ENCODE results near the gene ITPKA.

Gene ITPKA

DNA sequence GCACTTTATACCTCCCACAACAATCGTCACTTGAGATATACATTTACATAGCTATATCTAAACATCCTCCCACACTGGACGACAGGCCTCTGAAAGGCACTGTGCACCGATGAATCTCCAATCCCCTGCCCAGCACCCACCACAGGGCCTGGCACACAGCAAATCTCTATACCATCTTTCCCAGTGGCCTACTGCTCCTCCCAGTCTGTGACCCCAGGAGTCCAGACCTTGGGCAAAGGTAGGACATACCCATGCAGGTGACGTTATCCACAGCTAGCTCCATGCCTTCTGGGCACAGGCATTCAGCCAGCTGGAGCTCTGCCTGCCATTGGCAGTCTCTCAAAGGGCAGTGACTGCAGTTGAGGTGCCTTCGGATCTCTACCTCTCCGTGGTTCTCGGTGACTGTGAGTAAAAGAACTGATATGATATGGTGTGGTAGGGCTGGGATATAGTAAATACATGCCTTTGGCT lies 14.2 kb downstream of the ITPKA start:
- no peaks in the 10 kb centered on the region for H3K9me3 Mint-ChIP-seq
- H3K27me3 Mint-ChIP-seq = peaks cover 18 to 42% of the 10 kb centered on the region in 2 donors
- no peak overlapping the region for H3K4me3 Mint-ChIP-seq
- H3K27ac Mint-ChIP-seq = no peak overlapping the region
- peaks cover 16 to 19% of the 10 kb centered on the region in 2 donors for H3K4me1 Mint-ChIP-seq
- no peaks in the 10 kb centered on the region for H3K36me3 Mint-ChIP-seq
- no peak for ATAC-seq (replicated peaks)
- DNase-seq = no peak

DNA sequence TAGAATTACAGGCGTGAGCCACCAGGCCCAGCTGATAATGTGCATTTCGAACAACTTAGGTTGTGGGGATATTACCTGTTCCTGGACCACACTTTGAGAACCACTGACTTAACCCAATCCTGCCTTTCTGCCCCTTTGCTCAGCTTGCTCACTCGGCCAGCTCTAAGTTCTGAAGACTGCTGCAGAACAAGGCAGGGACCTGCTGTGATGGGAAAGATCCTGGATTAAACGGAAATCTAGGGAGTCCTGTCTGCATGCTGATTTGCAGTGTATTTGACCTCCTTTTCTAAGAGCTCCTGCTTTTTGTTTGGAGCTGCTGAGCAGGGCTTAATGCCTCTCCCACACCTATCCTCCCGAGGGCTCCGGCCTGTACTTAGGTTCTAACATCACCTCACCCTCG lies 17.1 kb downstream of the ITPKA start:
- no peak for ATAC-seq (replicated peaks)
- Mint-ChIP-seq H3K36me3 (peaks cover 0 to under 1% of the 10 kb centered on the region in 2 donors), H3K4me3 (no peak overlapping the region), H3K4me1 (peaks cover 20 to 24% of the 10 kb centered on the region in 2 donors), H3K27me3 (peaks cover 11 to 38% of the 10 kb centered on the region in 2 donors), H3K27ac (no peak overlapping the region), H3K9me3 (no peaks in the 10 kb centered on the region)
- no peak for DNase-seq

DNA sequence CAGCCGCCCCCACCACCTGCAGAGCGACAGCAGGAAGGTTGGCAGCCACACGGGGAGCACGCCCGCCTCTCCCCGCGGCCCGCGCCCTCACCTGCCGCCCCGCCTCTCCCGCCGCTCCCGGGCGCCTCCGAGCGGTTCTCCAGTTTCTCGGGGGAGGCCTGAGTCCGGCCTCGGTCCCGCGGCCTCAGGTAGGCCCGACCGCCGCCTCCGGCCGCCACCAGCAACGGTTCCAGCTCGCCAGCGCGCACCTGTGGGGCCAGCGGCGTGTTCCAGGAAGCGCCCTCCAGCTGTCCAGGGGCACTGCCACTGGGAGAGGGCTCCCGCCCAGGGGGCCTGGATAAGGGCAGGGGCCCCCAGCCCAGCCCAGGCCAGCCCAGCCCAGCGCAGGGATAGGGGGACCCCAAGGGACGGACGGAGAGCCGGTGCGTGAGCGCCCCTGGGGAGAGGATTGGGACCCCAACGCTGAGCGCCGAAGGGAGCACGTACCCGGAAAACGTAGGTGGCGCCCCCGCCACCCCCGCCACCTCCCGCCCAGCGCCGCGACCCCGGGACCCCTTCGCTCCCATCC lies 17.7 kb downstream of the ITPKA start:
- Mint-ChIP-seq H3K9me3 (no peaks in the 10 kb centered on the region), H3K27me3 (peaks cover 11 to 38% of the 10 kb centered on the region in 2 donors), H3K36me3 (peaks cover 2 to 7% of the 10 kb centered on the region in 2 donors), H3K27ac (no peak overlapping the region), H3K4me1 (peaks cover 20 to 24% of the 10 kb centered on the region in 2 donors), H3K4me3 (peak overlapping the region in 1 of 2 donors; percentile 86)
- no peak for ATAC-seq (replicated peaks)
- no peak for DNase-seq

DNA sequence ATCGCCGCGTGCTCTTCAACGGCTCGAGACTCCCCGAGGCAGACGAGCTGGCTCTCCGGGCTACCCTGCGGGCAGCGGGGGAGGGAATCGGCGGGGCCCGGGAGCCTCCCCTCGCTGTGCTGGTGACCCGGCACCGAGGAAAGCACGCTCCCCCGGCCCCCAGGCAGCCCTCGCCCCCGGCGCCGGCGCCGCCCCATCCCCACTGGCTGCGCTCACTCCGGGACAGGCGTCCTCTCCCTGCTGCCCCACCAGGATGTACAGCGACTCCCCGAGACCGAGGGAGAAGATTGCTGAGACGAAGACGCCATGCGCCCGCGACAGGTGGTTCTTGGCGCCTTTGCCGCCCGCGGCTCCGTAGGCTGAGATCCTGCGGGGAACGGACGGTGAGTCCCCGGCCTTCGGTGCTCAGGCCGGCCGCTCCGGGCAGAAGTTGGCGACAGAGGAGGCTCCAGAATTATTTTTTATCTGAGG lies 18.3 kb downstream of the ITPKA start:
- no peak for ATAC-seq (replicated peaks)

DNA sequence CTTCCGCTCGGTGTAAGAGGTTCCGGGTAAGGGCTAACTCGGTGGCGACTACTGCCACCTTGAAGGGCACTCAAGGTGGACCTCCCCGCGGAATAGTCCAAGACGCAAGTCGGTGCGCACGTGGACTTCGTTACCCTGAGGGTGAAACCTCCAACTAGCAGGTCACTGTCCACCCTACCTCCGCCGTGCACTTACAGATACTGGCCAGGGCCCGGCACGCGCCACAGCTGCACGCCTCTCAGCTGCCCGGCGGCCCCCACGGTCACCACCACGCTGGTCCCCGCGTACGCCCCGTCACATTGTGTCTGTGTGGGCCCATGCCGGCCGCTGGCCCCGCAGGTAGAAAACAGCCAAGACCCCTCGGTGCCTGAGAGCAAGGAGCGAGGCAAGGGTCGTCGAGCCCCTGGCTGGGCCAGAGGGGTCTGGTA lies 18.9 kb downstream of the ITPKA start:
- Mint-ChIP-seq H3K27me3 (peaks cover 11 to 27% of the 10 kb centered on the region in 2 donors), H3K4me3 (peak overlapping the region; percentile 86), H3K27ac (peak overlapping the region; percentile 87), H3K9me3 (no peaks in the 10 kb centered on the region), H3K4me1 (peaks cover 20 to 24% of the 10 kb centered on the region in 2 donors), H3K36me3 (peaks cover 13 to 17% of the 10 kb centered on the region in 2 donors)
- DNase-seq (no peak), ATAC-seq (replicated peaks) (peak in 1 of 2 donors; percentile 15)

More for the DNA sequence above, 18.3 kb downstream of the ITPKA start:
- DNase-seq = no peak
- H3K27ac Mint-ChIP-seq = no peak overlapping the region
- peaks cover 11 to 33% of the 10 kb centered on the region in 2 donors for H3K27me3 Mint-ChIP-seq
- peaks cover 7 to 12% of the 10 kb centered on the region in 2 donors for H3K36me3 Mint-ChIP-seq
- H3K4me1 Mint-ChIP-seq = peaks cover 20 to 24% of the 10 kb centered on the region in 2 donors
- H3K4me3 Mint-ChIP-seq = peak overlapping the region; percentile 86
- H3K9me3 Mint-ChIP-seq = no peaks in the 10 kb centered on the region

DNA sequence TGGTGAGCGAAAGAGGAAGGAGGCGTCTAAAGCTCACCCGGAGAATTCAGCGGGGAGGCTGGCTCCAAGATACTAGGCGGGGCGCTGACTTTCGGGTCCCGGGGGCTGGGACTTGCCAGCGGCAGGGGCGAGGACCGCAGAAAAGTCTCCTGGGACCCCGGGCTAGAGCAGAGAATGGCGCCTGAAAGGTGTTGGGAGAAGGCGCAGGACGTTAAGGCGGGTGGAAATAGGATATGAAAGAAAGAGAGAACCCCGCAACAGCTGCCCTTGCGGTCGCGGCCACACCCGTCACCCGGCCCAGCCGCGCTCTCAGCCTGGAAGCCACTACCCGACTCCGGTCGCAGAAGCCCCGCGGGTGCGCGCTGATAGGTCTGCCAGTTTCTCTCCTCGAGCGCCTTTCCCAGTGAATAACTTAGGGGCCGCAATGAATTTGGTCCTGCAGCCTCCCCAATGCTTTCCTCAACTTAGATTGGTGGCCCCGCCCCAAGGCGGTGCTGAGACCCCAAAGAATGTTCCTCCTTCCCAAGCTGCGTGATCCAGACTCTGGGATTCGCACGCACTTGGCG lies 19.3 kb downstream of the ITPKA start:
- H3K36me3 Mint-ChIP-seq = peaks cover 17 to 21% of the 10 kb centered on the region in 2 donors
- peaks cover 20 to 24% of the 10 kb centered on the region in 2 donors for H3K4me1 Mint-ChIP-seq
- H3K9me3 Mint-ChIP-seq = no peaks in the 10 kb centered on the region
- H3K4me3 Mint-ChIP-seq = peak overlapping the region; percentile 86
- H3K27ac Mint-ChIP-seq = peak overlapping the region; percentile 87
- H3K27me3 Mint-ChIP-seq = peaks cover 11 to 27% of the 10 kb centered on the region in 2 donors
- DNase-seq (peak; percentile 54), ATAC-seq (replicated peaks) (peak; percentile 60 to 69)

DNA sequence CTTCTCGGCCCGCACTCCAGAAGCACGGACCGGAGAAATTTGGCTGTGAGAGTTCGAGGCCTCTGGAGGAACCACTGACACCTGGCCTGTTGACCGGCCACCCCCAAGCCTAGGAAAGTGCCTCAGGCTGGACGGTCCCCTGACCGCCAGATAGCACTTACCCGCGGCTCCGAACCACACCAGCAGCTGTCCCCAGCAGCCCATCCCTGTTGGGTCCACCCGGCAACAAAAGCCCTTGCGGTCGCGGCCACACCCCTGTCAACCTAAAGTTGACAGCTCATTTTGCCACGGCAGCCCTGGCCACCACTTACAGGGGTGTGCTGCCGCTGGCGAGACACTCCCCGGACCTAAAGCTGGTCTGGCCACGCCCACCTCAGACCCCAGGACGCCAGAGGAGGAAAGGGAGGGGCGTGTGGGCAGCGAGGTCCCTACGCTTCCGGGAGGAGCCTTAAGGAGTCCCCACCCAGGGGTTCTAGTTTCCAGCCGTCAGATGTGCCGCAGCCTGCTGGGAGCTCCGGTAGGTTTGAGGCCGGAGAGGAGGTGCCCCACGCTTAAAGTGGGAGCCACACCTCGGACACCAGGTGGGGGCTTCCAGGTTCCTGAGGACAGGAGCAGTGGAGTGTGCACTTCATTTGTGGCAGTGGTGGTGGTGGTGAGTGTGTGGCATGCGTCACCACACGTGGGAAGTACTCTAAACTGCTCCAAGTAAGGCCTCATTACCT lies 20.0 kb downstream of the ITPKA start, which contains the start of gene LTK:
Gene LTK, minus strand, starts transcription at position 322 of the 722 bp plus-strand sequence. Its CDS starts 118 bp downstream, at position 204.
- ATAC-seq (replicated peaks) (peak; percentile 25 to 37), DNase-seq (no peak)
- H3K9me3 Mint-ChIP-seq = no peaks in the 10 kb centered on the region
- H3K27ac Mint-ChIP-seq = peak within 1 kb of the TSS; percentile 87
- H3K4me3 Mint-ChIP-seq = peak within 1 kb of the TSS; percentile 86
- H3K27me3 Mint-ChIP-seq = peaks cover 11 to 27% of the 10 kb centered on the region in 2 donors
- peaks cover 20 to 24% of the 10 kb centered on the region in 2 donors for H3K4me1 Mint-ChIP-seq
- H3K36me3 Mint-ChIP-seq = peaks cover 18 to 23% of the 10 kb centered on the region in 2 donors

DNA sequence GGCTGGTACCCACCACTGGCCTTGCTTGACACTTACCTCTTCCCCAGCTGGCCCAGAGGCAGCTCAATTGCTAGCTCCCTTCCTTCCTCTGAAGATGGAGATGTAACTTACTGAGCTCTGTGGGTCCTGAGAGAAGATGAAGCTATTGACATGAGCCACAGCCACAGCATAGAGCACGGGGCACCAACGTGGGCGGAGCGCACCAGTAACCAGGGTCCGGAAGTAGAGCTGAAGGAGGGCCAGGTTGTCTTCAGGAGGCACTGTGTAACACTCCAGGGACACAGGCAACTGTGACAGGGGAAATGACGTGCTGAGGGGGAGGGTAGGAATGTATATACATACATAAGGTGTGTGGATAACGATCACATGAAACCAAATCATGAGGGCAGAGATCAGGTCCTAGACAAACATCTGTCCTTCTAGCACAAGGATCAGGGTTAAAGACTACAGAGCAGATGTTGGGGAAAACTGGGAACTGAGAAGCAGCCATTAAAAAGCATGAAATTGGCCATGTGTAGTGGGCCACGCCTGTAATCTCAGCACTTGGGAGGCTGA lies 24.3 kb downstream of the ITPKA start:
- no peak for DNase-seq
- Mint-ChIP-seq H3K9me3 (no peaks in the 10 kb centered on the region), H3K36me3 (peaks cover 24 to 47% of the 10 kb centered on the region in 2 donors), H3K4me3 (no peak overlapping the region), H3K27me3 (peaks cover under 1 to 10% of the 10 kb centered on the region in 2 donors), H3K4me1 (peaks cover 11 to 12% of the 10 kb centered on the region in 2 donors), H3K27ac (no peak overlapping the region)
- no peak for ATAC-seq (replicated peaks)

DNA sequence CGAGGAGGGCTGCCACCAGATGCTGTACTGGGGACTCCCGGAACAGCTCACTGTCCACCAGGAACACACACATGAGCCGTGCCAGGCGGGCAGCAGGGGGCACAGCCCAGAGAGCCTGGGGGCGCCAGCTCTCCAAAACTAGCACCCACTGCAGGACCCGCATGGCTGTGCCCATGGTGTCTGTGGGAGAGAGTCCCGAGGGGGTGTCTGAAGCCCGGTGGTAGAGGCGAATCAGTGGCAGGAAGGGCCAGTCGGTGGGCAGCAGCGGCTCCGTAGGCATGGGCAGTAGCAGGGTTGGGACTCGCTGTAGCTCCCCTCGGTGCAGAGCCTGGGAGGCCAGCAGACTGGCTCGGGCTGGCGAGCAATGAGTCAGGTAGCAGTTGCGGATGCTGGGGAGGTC lies 27.0 kb downstream of the ITPKA start:
- Mint-ChIP-seq H3K4me3 (no peak overlapping the region), H3K36me3 (peaks cover 32 to 60% of the 10 kb centered on the region in 2 donors), H3K27me3 (no peaks in the 10 kb centered on the region), H3K27ac (no peak overlapping the region), H3K9me3 (no peaks in the 10 kb centered on the region), H3K4me1 (peaks cover 0 to 3% of the 10 kb centered on the region in 2 donors)
- no peak for ATAC-seq (replicated peaks)
- DNase-seq = no peak

DNA sequence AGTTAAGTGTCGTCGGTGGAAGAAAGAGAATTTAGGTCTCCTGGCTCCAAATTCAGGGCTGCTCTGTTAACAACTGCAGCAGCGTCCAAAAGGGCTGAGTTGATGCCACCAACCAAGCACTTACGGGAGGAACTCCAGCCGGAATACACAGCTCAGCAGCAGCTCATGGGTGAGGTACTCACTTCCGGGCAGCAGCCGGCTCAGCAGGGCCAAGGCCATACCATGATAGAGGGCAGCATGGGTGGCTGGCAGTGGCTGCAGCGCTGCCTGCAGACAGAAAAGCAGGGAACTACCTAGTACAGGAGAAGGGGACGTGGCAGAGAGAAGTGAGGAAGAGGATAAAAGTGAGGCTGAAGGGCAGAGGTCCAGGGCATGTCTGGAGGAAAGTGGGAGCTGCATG lies 27.9 kb downstream of the ITPKA start:
- Mint-ChIP-seq H3K27me3 (no peaks in the 10 kb centered on the region), H3K9me3 (no peaks in the 10 kb centered on the region), H3K27ac (peak overlapping the region; percentile 15), H3K4me1 (peaks cover 0 to 3% of the 10 kb centered on the region in 2 donors), H3K36me3 (peaks cover 35 to 59% of the 10 kb centered on the region in 2 donors), H3K4me3 (no peak overlapping the region)
- ATAC-seq (replicated peaks) = no peak
- no peak for DNase-seq

DNA sequence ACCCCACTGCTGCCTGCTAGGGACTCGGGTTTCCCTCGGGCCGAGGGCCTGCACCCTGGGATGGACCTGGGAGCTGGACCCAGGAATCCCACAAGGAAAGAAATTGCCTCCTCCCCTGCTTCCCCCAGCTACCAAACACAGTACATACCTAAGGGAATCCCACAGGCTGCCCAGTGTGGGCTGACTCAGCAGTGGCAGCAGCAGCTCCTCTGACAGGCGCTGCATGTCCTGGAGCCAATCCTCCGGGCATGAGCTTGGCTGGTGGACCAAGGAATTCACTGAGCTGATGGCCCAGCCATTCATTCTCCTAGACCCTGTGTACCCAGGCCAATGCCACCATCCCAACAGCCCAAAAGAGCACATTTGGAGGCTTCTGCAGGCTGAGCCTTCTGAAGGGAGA lies 29.4 kb downstream of the ITPKA start:
- no peak for ATAC-seq (replicated peaks)
- no peak for DNase-seq
- H3K27ac Mint-ChIP-seq = no peak overlapping the region
- H3K9me3 Mint-ChIP-seq = no peaks in the 10 kb centered on the region
- H3K4me1 Mint-ChIP-seq = peaks cover 0 to 3% of the 10 kb centered on the region in 2 donors
- no peak overlapping the region for H3K4me3 Mint-ChIP-seq
- H3K27me3 Mint-ChIP-seq = no peaks in the 10 kb centered on the region
- peaks cover 37 to 59% of the 10 kb centered on the region in 2 donors for H3K36me3 Mint-ChIP-seq

DNA sequence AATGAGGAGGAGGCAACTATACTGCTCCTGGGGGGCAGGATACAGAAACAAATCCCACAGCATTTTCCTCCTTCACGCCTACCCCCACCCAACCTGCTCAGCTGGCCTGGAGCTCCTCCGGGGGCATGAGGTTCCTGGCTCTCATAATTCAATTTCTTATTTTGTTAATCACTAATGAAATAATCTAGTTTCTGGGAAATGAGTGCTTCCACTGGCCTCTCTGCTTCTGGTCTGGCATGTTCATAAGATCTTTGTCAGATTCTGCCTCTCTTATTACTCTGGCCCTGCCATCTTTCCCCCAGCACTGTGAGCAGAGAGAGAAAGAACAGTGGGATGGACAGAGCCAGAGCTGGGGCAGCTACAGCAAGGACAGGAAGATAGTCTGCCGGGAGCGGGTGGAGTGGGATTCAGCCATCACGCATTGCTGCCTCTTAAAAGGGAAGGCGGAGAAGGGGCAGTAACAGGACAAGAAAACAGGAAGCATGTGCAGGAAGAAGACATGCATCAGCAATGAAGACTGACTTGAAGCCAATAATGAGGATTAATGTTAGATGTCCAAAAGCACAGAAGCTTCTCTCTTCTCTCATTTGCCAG lies 36.8 kb downstream of the ITPKA start:
- no peak overlapping the region for H3K4me3 Mint-ChIP-seq
- no peaks in the 10 kb centered on the region for H3K27me3 Mint-ChIP-seq
- peak overlapping the region; percentile 66 for H3K27ac Mint-ChIP-seq
- DNase-seq = no peak
- H3K9me3 Mint-ChIP-seq = no peaks in the 10 kb centered on the region
- H3K36me3 Mint-ChIP-seq = peaks cover 53 to 68% of the 10 kb centered on the region in 2 donors
- ATAC-seq (replicated peaks) = no peak
- peaks cover 13 to 21% of the 10 kb centered on the region in 2 donors for H3K4me1 Mint-ChIP-seq

DNA sequence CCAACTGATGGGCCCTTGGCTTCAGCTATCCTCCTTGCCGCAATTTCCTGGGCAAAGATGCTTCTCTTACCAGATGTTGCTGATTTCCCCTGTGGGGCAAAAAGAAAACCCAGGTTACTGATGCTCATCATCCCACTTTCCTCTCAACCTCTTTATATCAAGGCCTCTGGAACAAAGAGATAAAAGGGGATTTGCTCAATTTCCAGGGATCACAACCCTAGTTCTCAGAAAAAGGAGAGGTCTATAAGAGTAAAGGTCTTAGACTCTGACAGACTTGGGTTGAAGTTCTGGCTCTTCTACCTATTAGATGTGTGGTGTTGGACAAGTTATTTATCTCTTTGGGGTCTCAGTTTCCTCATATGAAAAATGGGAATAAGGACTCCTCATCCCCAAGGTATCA lies 41.9 kb downstream of the ITPKA start:
- H3K36me3 Mint-ChIP-seq = peaks cover 36 to 50% of the 10 kb centered on the region in 2 donors
- no peak overlapping the region for H3K4me3 Mint-ChIP-seq
- no peaks in the 10 kb centered on the region for H3K27me3 Mint-ChIP-seq
- no peaks in the 10 kb centered on the region for H3K9me3 Mint-ChIP-seq
- DNase-seq (no peak), ATAC-seq (replicated peaks) (no peak)
- peaks cover 11 to 17% of the 10 kb centered on the region in 2 donors for H3K4me1 Mint-ChIP-seq
- no peak overlapping the region for H3K27ac Mint-ChIP-seq

DNA sequence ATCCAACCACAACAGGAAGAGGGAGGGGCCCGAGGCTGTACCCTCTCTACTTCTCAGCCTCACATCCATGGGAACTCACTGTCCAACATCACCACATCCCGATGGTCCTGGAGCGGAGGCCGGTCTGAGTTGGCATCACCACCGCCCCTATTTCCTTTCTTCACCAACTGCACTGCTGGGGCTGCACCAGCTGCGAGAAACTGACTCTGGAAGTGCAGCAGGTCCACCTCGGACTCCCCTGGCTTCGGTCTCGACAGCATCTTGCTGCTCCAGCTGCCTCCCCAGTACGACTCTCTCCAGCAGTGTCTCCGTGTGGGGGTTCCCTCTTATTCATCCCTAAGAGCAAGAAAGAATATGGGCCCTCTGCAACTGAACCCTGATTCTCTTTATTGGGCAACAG lies 43.2 kb downstream of the ITPKA start:
- no peak for DNase-seq
- no peak overlapping the region for H3K27ac Mint-ChIP-seq
- H3K27me3 Mint-ChIP-seq = no peaks in the 10 kb centered on the region
- no peak for ATAC-seq (replicated peaks)
- no peaks in the 10 kb centered on the region for H3K9me3 Mint-ChIP-seq
- peaks cover 5 to 6% of the 10 kb centered on the region in 2 donors for H3K4me1 Mint-ChIP-seq
- H3K36me3 Mint-ChIP-seq = peaks cover 35 to 45% of the 10 kb centered on the region in 2 donors
- no peak overlapping the region for H3K4me3 Mint-ChIP-seq

Data from stimulated activated naive B cell treated with anti-CD40 and anti-IgM and Interleukin-4, amounts not matched to agents 10 μg/mL and 1 μg/mL and 100 μg/mL, for 72 hours (primary cell).